HG02642 (cell line): ENCODE data around the gene CD48.

Source experiments
- ATAC-seq: cut with Tn5 transposase; IDR thresholded peaks from one replicate; pipeline ENCODE4 v1.9.1; 2021; ENCODE audit warnings: mild to moderate bottlenecking; ENCODE audit not compliant: unreplicated experiment, poor library complexity

Gene CD48

GRCh38 chr1:160638540-160638857 is 73.1 kb downstream of the CD48 start:
- no peak for ATAC-seq

- no peak for ATAC-seq
These were observed 73.6 kb downstream of the CD48 start for GRCh38 chr1:160637821-160638539.

GRCh38 chr1:160637065-160637464 is 74.6 kb downstream of the CD48 start:
- ATAC-seq: no peak

GRCh38 chr1:160636547-160636946 is 75.1 kb downstream of the CD48 start:
- no peak for ATAC-seq

GRCh38 chr1:160636076-160636475 is 75.5 kb downstream of the CD48 start:
- ATAC-seq: no peak

GRCh38 chr1:160634543-160635491 is 76.8 kb downstream of the CD48 start:
- ATAC-seq: no peak

GRCh38 chr1:160633330-160633903 is 78.2 kb downstream of the CD48 start:
- no peak for ATAC-seq

- ATAC-seq: no peak
These were observed 79.5 kb downstream of the CD48 start for GRCh38 chr1:160631983-160632625.

GRCh38 chr1:160630523-160631451 is 80.8 kb downstream of the CD48 start:
- ATAC-seq: no peak

- ATAC-seq: no peak
These were observed 82.1 kb downstream of the CD48 start for GRCh38 chr1:160629286-160630210.

- no peak for ATAC-seq
These were observed 82.8 kb downstream of the CD48 start for GRCh38 chr1:160628799-160629263.
